GM18951 (cell line): ENCODE results near the gene C20orf173.

Experiments
- POLR2A ChIP-seq: IDR thresholded peaks from 4 replicates; pipeline ENCODE4 v1.6.1; 2011; ENCODE audit warnings: mild to moderate bottlenecking; ENCODE audit not compliant: insufficient read length, insufficient read depth; ENCODE audit errors: extremely low read depth
- in situ Hi-C: fragments of 300-500 bp; cut with MboI; formaldehyde crosslinking; loops from one replicate; pipeline ENCODE4 v1.12.0; 2022; ENCODE audit warnings: low sequenced_read_pairs, mixed read lengths, inconsistent platforms; ENCODE audit not compliant: unreplicated experiment

The C20orf173 gene

GRCh38 chr20:35529552-35529951, at the start of gene C20orf173:
Gene C20orf173, minus strand, starts transcription at chr20:35529652. Its CDS starts 279 bp downstream, at chr20:35529373.
- no peak for TF ChIP-seq POLR2A
- in situ Hi-C loops = no loop called here

- TF ChIP-seq POLR2A = no peak
- in situ Hi-C loops = no loop called here
These were observed 49.7 kb upstream of the C20orf173 start for GRCh38 chr20:35579196-35579595.

- in situ Hi-C loops = no loop called here
- TF ChIP-seq POLR2A = no peak
These were observed 49.0 kb upstream of the C20orf173 start for GRCh38 chr20:35578469-35578868.

- in situ Hi-C loops = no loop called here
- TF ChIP-seq POLR2A = no peak
These were observed 47.4 kb upstream of the C20orf173 start for GRCh38 chr20:35576816-35577215.

GRCh38 chr20:35575958-35576357, 46.5 kb upstream of the C20orf173 start:
- TF ChIP-seq POLR2A = no peak
- in situ Hi-C loops = no loop called here

GRCh38 chr20:35572838-35573237, 43.4 kb upstream of the C20orf173 start:
- in situ Hi-C loops = no loop called here
- TF ChIP-seq POLR2A = no peak

- in situ Hi-C loops = no loop called here
- no peak for TF ChIP-seq POLR2A
These were observed 42.1 kb upstream of the C20orf173 start for GRCh38 chr20:35571555-35571954.

- no peak for TF ChIP-seq POLR2A
- in situ Hi-C loops = no loop called here
These were observed 39.2 kb upstream of the C20orf173 start for GRCh38 chr20:35568645-35569044.

GRCh38 chr20:35564905-35565304, 35.5 kb upstream of the C20orf173 start:
- in situ Hi-C loops = no loop called here

GRCh38 chr20:35563834-35564233, 34.4 kb upstream of the C20orf173 start:
- in situ Hi-C loops = no loop called here
- no peak for TF ChIP-seq POLR2A

More at GRCh38 chr20:35564905-35565304, 35.5 kb upstream of the C20orf173 start:
- no peak for TF ChIP-seq POLR2A

- in situ Hi-C loops = no loop called here
- no peak for TF ChIP-seq POLR2A
These were observed 33.2 kb upstream of the C20orf173 start for GRCh38 chr20:35562541-35563110.

GRCh38 chr20:35561671-35562070, 32.2 kb upstream of the C20orf173 start:
- TF ChIP-seq POLR2A = no peak

GRCh38 chr20:35561268-35561667, 31.8 kb upstream of the C20orf173 start:
- no peak for TF ChIP-seq POLR2A
- in situ Hi-C loops = no loop called here

More at GRCh38 chr20:35561671-35562070, 32.2 kb upstream of the C20orf173 start:
- in situ Hi-C loops = no loop called here

- in situ Hi-C loops = no loop called here
- TF ChIP-seq POLR2A = no peak
These were observed 31.1 kb upstream of the C20orf173 start for GRCh38 chr20:35560541-35560940.

GRCh38 chr20:35560105-35560511, 30.7 kb upstream of the C20orf173 start:
- in situ Hi-C loops = no loop called here
- no peak for TF ChIP-seq POLR2A
